Measurements from ENCODE around the gene RAPGEF2.
"Not testable (repeated sequence)": the region's sequence is repeated elsewhere in the genome, so short reads cannot be mapped to it uniquely, and the experiment has no call there.

RAPGEF2 gene

GRCh38 chr4:159308566-159309340, 205.9 kb downstream of the RAPGEF2 start:
- Mint-ChIP-seq H3K27ac (no peak overlapping the region), H3K27me3 (no peaks in the 10 kb centered on the region), H3K36me3 (peaks cover 12% of the 10 kb centered on the region), H3K4me1 (ENCODE audit: low read depth) (no peaks in the 10 kb centered on the region), H3K9me3 (ENCODE audit: low read depth) (peaks cover 4% of the 10 kb centered on the region), H3K4me3 (no peak overlapping the region)

GRCh38 chr4:159312236-159312635, 209.4 kb downstream of the RAPGEF2 start:
- H3K36me3 Mint-ChIP-seq: peaks cover 14% of the 10 kb centered on the region
- H3K27me3 Mint-ChIP-seq: no peaks in the 10 kb centered on the region
- H3K9me3 Mint-ChIP-seq (ENCODE audit: low read depth): no peaks in the 10 kb centered on the region
- H3K27ac Mint-ChIP-seq: no peak overlapping the region
- H3K4me3 Mint-ChIP-seq: no peak overlapping the region
- no peaks in the 10 kb centered on the region for H3K4me1 Mint-ChIP-seq (ENCODE audit: low read depth)

GRCh38 chr4:159315879-159316278, 213.0 kb downstream of the RAPGEF2 start:
- peaks cover 17% of the 10 kb centered on the region for H3K36me3 Mint-ChIP-seq
- H3K4me1 Mint-ChIP-seq (ENCODE audit: low read depth); H3K4me3 Mint-ChIP-seq; H3K27ac Mint-ChIP-seq; H3K27me3 Mint-ChIP-seq; H3K9me3 Mint-ChIP-seq (ENCODE audit: low read depth): not testable (repeated sequence)

GRCh38 chr4:159317203-159317602, 214.3 kb downstream of the RAPGEF2 start:
- Mint-ChIP-seq H3K27me3 (no peaks in the 10 kb centered on the region), H3K36me3 (peaks cover 23% of the 10 kb centered on the region), H3K9me3 (ENCODE audit: low read depth) (no peaks in the 10 kb centered on the region), H3K4me3 (no peak overlapping the region), H3K4me1 (ENCODE audit: low read depth) (no peaks in the 10 kb centered on the region), H3K27ac (no peak overlapping the region)

GRCh38 chr4:159319027-159319426, 216.1 kb downstream of the RAPGEF2 start:
- no peak overlapping the region for H3K4me3 Mint-ChIP-seq
- H3K36me3 Mint-ChIP-seq: peaks cover 35% of the 10 kb centered on the region
- no peaks in the 10 kb centered on the region for H3K4me1 Mint-ChIP-seq (ENCODE audit: low read depth)
- H3K27me3 Mint-ChIP-seq: no peaks in the 10 kb centered on the region
- no peak overlapping the region for H3K27ac Mint-ChIP-seq
- H3K9me3 Mint-ChIP-seq (ENCODE audit: low read depth): no peaks in the 10 kb centered on the region

- H3K4me3 Mint-ChIP-seq: no peak overlapping the region
- H3K4me1 Mint-ChIP-seq (ENCODE audit: low read depth): no peaks in the 10 kb centered on the region
- no peaks in the 10 kb centered on the region for H3K9me3 Mint-ChIP-seq (ENCODE audit: low read depth)
- H3K36me3 Mint-ChIP-seq: peaks cover 21% of the 10 kb centered on the region
- H3K27me3 Mint-ChIP-seq: no peaks in the 10 kb centered on the region
- H3K27ac Mint-ChIP-seq: no peak overlapping the region
Observed at GRCh38 chr4:159326480-159326879, 223.6 kb downstream of the RAPGEF2 start.

GRCh38 chr4:159328766-159329165, 225.9 kb downstream of the RAPGEF2 start:
- Mint-ChIP-seq H3K27me3 (no peaks in the 10 kb centered on the region), H3K4me1 (ENCODE audit: low read depth) (no peaks in the 10 kb centered on the region), H3K36me3 (peaks cover 14% of the 10 kb centered on the region), H3K9me3 (ENCODE audit: low read depth) (no peaks in the 10 kb centered on the region), H3K27ac (no peak overlapping the region), H3K4me3 (no peak overlapping the region)

GRCh38 chr4:159334461-159334860, 231.6 kb downstream of the RAPGEF2 start:
- Mint-ChIP-seq H3K27ac (no peak overlapping the region), H3K27me3 (no peaks in the 10 kb centered on the region), H3K9me3 (ENCODE audit: low read depth) (no peaks in the 10 kb centered on the region), H3K36me3 (peaks cover 30% of the 10 kb centered on the region), H3K4me3 (no peak overlapping the region), H3K4me1 (ENCODE audit: low read depth) (no peaks in the 10 kb centered on the region)

- Mint-ChIP-seq H3K4me1 (ENCODE audit: low read depth) (no peaks in the 10 kb centered on the region), H3K27ac (no peak overlapping the region), H3K9me3 (ENCODE audit: low read depth) (no peaks in the 10 kb centered on the region), H3K27me3 (no peaks in the 10 kb centered on the region), H3K4me3 (no peak overlapping the region), H3K36me3 (peaks cover 33% of the 10 kb centered on the region)
Observed at GRCh38 chr4:159337041-159337440, 234.2 kb downstream of the RAPGEF2 start.

- Mint-ChIP-seq H3K9me3 (ENCODE audit: low read depth) (peaks cover 4% of the 10 kb centered on the region), H3K4me1 (ENCODE audit: low read depth) (no peaks in the 10 kb centered on the region), H3K27ac (no peak overlapping the region), H3K27me3 (no peaks in the 10 kb centered on the region), H3K36me3 (peaks cover 41% of the 10 kb centered on the region), H3K4me3 (no peak overlapping the region)
Observed at GRCh38 chr4:159341522-159341921, 238.6 kb downstream of the RAPGEF2 start.

GRCh38 chr4:159342374-159342773, 239.5 kb downstream of the RAPGEF2 start:
- H3K4me3 Mint-ChIP-seq: no peak overlapping the region
- H3K36me3 Mint-ChIP-seq: peaks cover 43% of the 10 kb centered on the region
- H3K27me3 Mint-ChIP-seq: no peaks in the 10 kb centered on the region
- H3K9me3 Mint-ChIP-seq (ENCODE audit: low read depth): peaks cover 4% of the 10 kb centered on the region
- H3K27ac Mint-ChIP-seq: no peak overlapping the region
- H3K4me1 Mint-ChIP-seq (ENCODE audit: low read depth): no peaks in the 10 kb centered on the region

- no peak overlapping the region for H3K27ac Mint-ChIP-seq
- H3K4me1 Mint-ChIP-seq (ENCODE audit: low read depth): no peaks in the 10 kb centered on the region
- no peaks in the 10 kb centered on the region for H3K27me3 Mint-ChIP-seq
- no peak overlapping the region for H3K4me3 Mint-ChIP-seq
- H3K36me3 Mint-ChIP-seq: peaks cover 45% of the 10 kb centered on the region
- H3K9me3 Mint-ChIP-seq (ENCODE audit: low read depth): peaks cover 4% of the 10 kb centered on the region
Observed at GRCh38 chr4:159343116-159343515, 240.2 kb downstream of the RAPGEF2 start.

- Mint-ChIP-seq H3K27ac (no peak overlapping the region), H3K4me1 (ENCODE audit: low read depth) (no peaks in the 10 kb centered on the region), H3K36me3 (peaks cover 41% of the 10 kb centered on the region), H3K9me3 (ENCODE audit: low read depth) (peaks cover 4% of the 10 kb centered on the region), H3K27me3 (no peaks in the 10 kb centered on the region), H3K4me3 (no peak overlapping the region)
Observed at GRCh38 chr4:159344877-159345276, 242.0 kb downstream of the RAPGEF2 start.

- no peaks in the 10 kb centered on the region for H3K4me1 Mint-ChIP-seq (ENCODE audit: low read depth)
- peaks cover 4% of the 10 kb centered on the region for H3K9me3 Mint-ChIP-seq (ENCODE audit: low read depth)
- peaks cover 42% of the 10 kb centered on the region for H3K36me3 Mint-ChIP-seq
- H3K27me3 Mint-ChIP-seq: no peaks in the 10 kb centered on the region
- no peak overlapping the region for H3K4me3 Mint-ChIP-seq
- H3K27ac Mint-ChIP-seq: no peak overlapping the region
Observed at GRCh38 chr4:159346681-159347080, 243.8 kb downstream of the RAPGEF2 start.

- no peak overlapping the region for H3K27ac Mint-ChIP-seq
- no peak overlapping the region for H3K4me3 Mint-ChIP-seq
- no peaks in the 10 kb centered on the region for H3K4me1 Mint-ChIP-seq (ENCODE audit: low read depth)
- H3K36me3 Mint-ChIP-seq: peaks cover 39% of the 10 kb centered on the region
- H3K9me3 Mint-ChIP-seq (ENCODE audit: low read depth): peaks cover 4% of the 10 kb centered on the region
- no peaks in the 10 kb centered on the region for H3K27me3 Mint-ChIP-seq
Observed at GRCh38 chr4:159347813-159348212, 244.9 kb downstream of the RAPGEF2 start.

- no peaks in the 10 kb centered on the region for H3K9me3 Mint-ChIP-seq (ENCODE audit: low read depth)
- no peak overlapping the region for H3K27ac Mint-ChIP-seq
- H3K27me3 Mint-ChIP-seq: no peaks in the 10 kb centered on the region
- no peaks in the 10 kb centered on the region for H3K4me1 Mint-ChIP-seq (ENCODE audit: low read depth)
- H3K4me3 Mint-ChIP-seq: no peak overlapping the region
- peaks cover 34% of the 10 kb centered on the region for H3K36me3 Mint-ChIP-seq
Observed at GRCh38 chr4:159349332-159349731, 246.5 kb downstream of the RAPGEF2 start.
